Measurements from ENCODE around the gene HOXA4. TPM values are rescaled to one million over a fixed set of nuclear protein-coding genes. Genes with fewer than 3 reads are reported as not detected.

Gene HOXA4
- total and polyA plus RNA-seq, 2 experiments from 2014 or later: not detected

DNA sequence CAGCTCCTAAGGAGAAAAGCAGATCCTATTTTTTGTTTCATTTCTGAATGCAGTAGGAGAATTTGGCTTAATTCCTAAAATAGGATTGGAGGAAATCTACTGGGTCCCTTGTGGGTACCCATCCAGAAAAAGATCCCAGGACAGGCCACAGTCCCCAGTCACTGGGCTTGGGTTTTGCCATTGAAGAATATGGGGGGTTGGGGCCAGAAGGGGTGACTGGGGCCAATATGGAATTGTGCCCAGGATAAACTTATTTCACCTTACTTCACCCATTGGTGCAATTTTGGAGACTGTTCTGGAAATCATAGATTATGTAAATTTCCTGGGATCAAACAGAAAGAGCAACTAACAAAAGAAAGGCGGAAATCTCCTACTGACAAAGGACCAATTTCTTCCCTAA, 7.9 kb upstream of the HOXA4 start (continued):
- TF ChIP-seq ZNF331 (CRISPR knock-in tag; IDR thresholded peaks at IDR 0.05; ENCODE audit: low read depth) (no peak), NANOG (IDR thresholded peaks at IDR 0.05; ENCODE audit: borderline replicate concordance) (no peak), ZNF114 (CRISPR knock-in tag; IDR thresholded peaks at IDR 0.05) (no peak), STAT1 (IDR thresholded peaks at IDR 0.05; ENCODE audit: unreplicated experiment) (no peak)

DNA sequence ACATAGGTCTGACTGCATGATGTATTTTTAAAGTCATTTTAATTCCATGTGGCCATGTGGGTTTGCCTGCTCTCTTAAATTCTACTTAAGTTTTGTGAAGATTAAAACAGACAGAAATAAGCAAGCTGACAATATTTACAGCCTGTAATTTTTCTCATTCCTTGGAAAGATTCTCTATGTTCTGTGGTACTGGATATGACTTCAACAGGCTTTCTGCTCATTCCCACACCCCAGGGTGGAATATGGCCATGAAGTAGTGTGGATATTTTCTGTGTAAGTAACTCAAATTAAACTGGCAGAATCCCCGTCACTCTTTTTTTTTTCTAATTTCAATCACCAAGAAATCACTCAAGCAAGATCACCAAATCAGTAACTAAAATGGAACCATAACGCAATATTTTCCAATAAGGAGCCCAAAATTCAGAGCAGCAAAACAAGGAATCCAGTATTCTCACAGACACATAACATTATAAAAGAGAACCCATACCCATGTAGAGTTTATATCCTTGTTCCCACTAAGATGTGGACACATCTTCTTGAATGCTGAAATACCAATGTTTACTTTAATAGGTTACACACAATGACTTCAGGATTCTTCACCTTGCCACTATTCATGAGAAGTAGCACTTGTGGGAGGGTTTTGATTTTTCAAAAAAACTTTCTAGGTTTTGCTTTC, 7.2 kb upstream of the HOXA4 start:
- Mint-ChIP-seq H3K4me1 (peaks cover 16% of the 10 kb centered on the region), H3K27ac (no peak overlapping the region), H3K27me3 (ENCODE audit: insufficient read depth, low read depth, poor library complexity) (peaks cover 100% of the 10 kb centered on the region), H3K36me3 (ENCODE audit: low read depth) (no peaks in the 10 kb centered on the region; the same call in 2 of the 3 replicates), H3K4me3 (no peak overlapping the region), H3K9me3 (peaks cover 8% of the 10 kb centered on the region; the same call in 2 of the 3 replicates)
- Histone ChIP-seq H3K4me3 (no peak overlapping the region), H3K27ac (ENCODE audit: low read depth) (no peak overlapping the region), H3K4me2 (no peak overlapping the region), H3K36me3 (ENCODE audit: insufficient read depth) (no peaks in the 10 kb centered on the region), H3F3A (replicated peaks; ENCODE audit: low read depth) (peaks cover 56% of the 10 kb centered on the region), H3K9me2 (ENCODE audit: insufficient read depth) (no peaks in the 10 kb centered on the region), H4K20me1 (replicated peaks; ENCODE audit: insufficient read depth) (peaks cover 62% of the 10 kb centered on the region), H2AFZ (no peak overlapping the region), H3K4me1 (ENCODE audit: insufficient read depth) (peaks cover 28% of the 10 kb centered on the region), H3K79me2 (replicated peaks; ENCODE audit: insufficient read depth) (no peaks in the 10 kb centered on the region), H3K27me3 (ENCODE audit: insufficient read depth) (peaks cover 100% of the 10 kb centered on the region)
- DNase-seq (ENCODE audit: low spot score) (no peak), ATAC-seq (no peak)
- no peak for TF ChIP-seq EZH2 (IDR thresholded peaks at IDR 0.05; ENCODE audit: low read depth, unreplicated experiment)
- no peak for TF ChIP-seq ZNF331 (CRISPR knock-in tag; IDR thresholded peaks at IDR 0.05; ENCODE audit: low read depth)
- TF ChIP-seq POLR2AphosphoS5 (IDR thresholded peaks at IDR 0.05; ENCODE audit: low read depth): no peak
- TF ChIP-seq JUNB (IDR thresholded peaks at IDR 0.05; ENCODE audit: unreplicated experiment): no peak
- no peak for TF ChIP-seq ZNF114 (CRISPR knock-in tag; IDR thresholded peaks at IDR 0.05)
- no peak for TF ChIP-seq CREB1 (CRISPR knock-in tag; IDR thresholded peaks at IDR 0.05; ENCODE audit: low read depth)
- TF ChIP-seq, protein P1, sequence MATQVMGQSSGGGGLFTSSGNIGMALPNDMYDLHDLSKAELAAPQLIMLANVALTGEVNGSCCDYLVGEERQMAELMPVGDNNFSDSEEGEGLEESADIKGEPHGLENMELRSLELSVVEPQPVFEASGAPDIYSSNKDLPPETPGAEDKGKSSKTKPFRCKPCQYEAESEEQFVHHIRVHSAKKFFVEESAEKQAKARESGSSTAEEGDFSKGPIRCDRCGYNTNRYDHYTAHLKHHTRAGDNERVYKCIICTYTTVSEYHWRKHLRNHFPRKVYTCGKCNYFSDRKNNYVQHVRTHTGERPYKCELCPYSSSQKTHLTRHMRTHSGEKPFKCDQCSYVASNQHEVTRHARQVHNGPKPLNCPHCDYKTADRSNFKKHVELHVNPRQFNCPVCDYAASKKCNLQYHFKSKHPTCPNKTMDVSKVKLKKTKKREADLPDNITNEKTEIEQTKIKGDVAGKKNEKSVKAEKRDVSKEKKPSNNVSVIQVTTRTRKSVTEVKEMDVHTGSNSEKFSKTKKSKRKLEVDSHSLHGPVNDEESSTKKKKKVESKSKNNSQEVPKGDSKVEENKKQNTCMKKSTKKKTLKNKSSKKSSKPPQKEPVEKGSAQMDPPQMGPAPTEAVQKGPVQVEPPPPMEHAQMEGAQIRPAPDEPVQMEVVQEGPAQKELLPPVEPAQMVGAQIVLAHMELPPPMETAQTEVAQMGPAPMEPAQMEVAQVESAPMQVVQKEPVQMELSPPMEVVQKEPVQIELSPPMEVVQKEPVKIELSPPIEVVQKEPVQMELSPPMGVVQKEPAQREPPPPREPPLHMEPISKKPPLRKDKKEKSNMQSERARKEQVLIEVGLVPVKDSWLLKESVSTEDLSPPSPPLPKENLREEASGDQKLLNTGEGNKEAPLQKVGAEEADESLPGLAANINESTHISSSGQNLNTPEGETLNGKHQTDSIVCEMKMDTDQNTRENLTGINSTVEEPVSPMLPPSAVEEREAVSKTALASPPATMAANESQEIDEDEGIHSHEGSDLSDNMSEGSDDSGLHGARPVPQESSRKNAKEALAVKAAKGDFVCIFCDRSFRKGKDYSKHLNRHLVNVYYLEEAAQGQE (IDR thresholded peaks at IDR 0.05; ENCODE audit: unreplicated experiment): no peak
- TF ChIP-seq STAT1 (IDR thresholded peaks at IDR 0.05; ENCODE audit: unreplicated experiment): no peak
- TF ChIP-seq, protein P2, sequence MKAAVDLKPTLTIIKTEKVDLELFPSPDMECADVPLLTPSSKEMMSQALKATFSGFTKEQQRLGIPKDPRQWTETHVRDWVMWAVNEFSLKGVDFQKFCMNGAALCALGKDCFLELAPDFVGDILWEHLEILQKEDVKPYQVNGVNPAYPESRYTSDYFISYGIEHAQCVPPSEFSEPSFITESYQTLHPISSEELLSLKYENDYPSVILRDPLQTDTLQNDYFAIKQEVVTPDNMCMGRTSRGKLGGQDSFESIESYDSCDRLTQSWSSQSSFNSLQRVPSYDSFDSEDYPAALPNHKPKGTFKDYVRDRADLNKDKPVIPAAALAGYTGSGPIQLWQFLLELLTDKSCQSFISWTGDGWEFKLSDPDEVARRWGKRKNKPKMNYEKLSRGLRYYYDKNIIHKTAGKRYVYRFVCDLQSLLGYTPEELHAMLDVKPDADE (IDR thresholded peaks at IDR 0.05): no peak
- no peak for TF ChIP-seq NANOG (IDR thresholded peaks at IDR 0.05; ENCODE audit: borderline replicate concordance)
- TF ChIP-seq, protein P3, sequence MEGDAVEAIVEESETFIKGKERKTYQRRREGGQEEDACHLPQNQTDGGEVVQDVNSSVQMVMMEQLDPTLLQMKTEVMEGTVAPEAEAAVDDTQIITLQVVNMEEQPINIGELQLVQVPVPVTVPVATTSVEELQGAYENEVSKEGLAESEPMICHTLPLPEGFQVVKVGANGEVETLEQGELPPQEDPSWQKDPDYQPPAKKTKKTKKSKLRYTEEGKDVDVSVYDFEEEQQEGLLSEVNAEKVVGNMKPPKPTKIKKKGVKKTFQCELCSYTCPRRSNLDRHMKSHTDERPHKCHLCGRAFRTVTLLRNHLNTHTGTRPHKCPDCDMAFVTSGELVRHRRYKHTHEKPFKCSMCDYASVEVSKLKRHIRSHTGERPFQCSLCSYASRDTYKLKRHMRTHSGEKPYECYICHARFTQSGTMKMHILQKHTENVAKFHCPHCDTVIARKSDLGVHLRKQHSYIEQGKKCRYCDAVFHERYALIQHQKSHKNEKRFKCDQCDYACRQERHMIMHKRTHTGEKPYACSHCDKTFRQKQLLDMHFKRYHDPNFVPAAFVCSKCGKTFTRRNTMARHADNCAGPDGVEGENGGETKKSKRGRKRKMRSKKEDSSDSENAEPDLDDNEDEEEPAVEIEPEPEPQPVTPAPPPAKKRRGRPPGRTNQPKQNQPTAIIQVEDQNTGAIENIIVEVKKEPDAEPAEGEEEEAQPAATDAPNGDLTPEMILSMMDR (conservative IDR thresholded peaks at IDR 0.05; ENCODE audit: low read depth in 2 of 2): no peak
- no peak for TF ChIP-seq EZH2phosphoT487 (IDR thresholded peaks at IDR 0.05; ENCODE audit: unreplicated experiment)

Measured in GM23338 (cell line).